GM21515 (cell line): ENCODE results near the gene TYW3.

Experiments used
- ATAC-seq: cut with Tn5 transposase; IDR thresholded peaks from one replicate; pipeline ENCODE4 v1.9.1; 2021; ENCODE audit not compliant: unreplicated experiment

The TYW3 gene, protein sequence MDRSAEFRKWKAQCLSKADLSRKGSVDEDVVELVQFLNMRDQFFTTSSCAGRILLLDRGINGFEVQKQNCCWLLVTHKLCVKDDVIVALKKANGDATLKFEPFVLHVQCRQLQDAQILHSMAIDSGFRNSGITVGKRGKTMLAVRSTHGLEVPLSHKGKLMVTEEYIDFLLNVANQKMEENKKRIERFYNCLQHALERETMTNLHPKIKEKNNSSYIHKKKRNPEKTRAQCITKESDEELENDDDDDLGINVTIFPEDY

DNA sequence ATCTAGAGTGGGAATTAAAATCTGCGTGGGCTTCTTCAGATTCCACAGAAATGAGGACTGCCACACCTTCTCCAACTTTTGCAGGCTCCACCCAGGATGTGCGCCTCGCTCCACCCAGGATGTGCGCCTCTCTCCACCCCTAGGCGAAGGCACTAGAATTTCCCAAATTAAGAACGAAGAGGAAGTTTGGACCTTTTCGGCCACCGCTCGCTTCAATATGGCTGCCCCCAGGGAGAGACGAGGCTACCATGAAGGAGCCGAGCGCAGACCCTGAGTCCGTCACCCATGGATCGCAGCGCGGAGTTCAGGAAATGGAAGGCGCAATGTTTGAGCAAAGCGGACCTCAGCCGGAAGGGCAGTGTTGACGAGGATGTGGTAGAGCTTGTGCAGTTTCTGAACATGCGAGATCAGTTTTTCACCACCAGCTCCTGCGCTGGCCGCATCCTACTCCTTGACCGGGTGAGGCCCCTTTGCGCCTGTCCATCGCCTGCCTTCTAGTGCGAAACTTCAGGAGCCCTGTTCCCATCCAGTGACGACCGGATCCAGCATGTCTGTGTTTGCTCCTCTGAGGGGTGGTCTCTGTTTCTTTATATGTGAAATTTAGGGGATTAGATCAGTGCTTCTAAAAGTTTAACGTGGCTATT, at the start of gene TYW3, which contains the start of gene CRYZ:
TYW3 (plus strand) TSS at position 193 of the 644 bp plus-strand sequence; CDS start at position 286, 93 bp downstream.
CRYZ (minus strand) TSS at position 91 of the 644 bp plus-strand sequence. CDS start 8,229 bp downstream, outside the sequence.
- peak; percentile 77 for ATAC-seq

DNA sequence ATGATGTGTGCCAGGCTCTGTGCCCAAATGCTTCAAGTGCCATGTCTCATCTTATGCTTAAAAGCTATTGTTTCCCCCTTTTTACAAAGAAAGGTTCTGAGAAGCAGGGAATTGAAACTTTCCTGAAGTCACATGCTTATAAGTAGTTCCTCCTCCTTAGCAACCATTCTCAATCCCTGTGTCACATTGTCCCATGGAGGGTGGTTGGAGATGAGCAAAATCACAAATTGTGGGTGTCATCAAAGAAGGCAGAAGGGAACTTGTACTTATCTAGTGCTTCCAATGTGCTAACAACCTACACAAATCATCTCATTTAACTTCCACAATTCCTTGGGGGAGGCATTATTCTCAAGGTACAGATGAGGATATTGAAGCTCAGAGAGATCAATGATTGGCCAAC, 49.3 kb upstream of the TYW3 start:
- no peak for ATAC-seq

DNA sequence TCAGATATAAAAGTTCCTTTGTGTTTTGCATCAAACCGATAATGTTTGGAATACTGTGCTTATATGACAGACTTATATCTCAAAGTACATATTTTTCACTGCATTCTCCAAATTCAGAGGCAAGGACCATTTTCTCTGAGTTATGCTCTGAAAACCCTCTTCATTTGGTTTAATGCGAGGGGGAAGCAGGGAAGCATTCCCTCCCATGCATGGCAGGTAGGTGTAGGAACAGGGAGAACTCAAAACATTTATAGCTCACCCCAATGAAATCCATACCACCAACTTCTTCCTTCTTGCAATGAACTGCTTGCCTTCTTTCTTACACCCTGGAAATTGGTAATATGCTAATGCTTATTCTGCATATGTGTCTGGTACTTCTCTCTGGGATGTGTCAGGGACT, 48.7 kb upstream of the TYW3 start:
- no peak for ATAC-seq

DNA sequence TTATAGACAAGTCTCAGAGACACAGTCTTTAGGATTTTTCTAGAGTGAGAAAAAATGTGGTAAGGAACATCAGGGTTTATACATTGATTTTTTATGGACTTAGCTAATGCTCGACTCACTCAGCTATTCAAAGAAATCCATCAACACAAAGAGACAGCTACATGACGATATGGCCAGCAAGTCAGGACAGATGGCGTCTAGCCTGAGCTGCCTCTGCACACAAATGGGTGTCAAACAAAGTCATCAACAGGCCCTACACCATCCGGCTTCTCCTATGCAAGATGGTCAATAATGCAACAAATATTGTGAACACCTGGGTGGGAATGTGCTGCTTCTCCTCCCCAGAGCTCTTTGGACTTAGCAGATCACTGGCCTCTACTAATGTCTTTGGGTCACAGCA, 46.0 kb upstream of the TYW3 start:
- ATAC-seq: no peak

DNA sequence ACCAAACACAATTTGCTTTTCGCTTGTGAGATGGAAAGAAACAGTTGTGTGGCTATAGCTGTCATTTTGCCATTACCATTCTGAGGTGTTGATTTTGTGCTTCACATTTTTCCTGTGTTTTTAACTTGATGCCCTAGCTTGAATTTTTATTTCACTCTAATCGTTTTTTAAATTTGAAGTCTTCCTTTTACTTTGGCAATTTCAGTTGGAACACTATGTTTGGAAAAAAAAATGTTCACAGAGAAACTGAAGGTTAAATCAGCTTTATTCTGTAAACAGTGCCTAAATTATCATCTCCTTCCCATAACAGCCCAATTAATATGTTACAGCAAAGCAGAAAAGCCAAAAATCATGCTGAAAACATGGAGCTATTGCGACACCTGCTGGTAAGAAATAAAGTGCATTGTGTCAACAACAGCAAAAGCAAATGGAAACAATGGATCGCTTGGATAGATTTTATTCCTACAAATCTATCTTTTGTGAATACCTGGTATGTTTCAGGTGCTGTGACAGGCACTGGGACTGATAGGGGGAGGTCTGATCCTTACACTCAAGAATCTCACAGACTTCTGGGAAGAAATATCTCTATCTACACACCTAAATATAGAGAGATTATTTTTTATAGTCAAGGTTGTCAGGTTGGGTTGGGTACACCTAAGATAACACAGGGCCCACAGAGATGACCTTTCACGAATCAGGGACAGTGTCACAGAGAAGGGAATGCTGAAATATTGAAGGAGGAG, 43.2 kb upstream of the TYW3 start:
- ATAC-seq: no peak

DNA sequence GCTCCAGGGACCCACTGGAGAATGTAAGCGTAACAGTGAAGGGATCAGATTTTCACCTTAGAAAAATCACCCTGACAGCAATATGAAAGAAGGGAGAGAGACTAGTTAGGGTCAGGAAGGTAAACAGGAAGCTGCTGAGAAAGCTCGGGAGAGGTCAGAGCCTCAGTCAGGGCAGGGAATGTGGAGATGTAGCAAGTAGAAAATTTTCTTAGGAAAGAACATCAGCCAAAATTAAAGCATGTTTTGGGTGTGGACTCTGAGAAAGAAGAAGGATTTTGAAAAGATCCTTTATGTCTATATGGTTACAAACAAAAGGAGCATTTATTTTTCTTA, 42.6 kb upstream of the TYW3 start:
- no peak for ATAC-seq

DNA sequence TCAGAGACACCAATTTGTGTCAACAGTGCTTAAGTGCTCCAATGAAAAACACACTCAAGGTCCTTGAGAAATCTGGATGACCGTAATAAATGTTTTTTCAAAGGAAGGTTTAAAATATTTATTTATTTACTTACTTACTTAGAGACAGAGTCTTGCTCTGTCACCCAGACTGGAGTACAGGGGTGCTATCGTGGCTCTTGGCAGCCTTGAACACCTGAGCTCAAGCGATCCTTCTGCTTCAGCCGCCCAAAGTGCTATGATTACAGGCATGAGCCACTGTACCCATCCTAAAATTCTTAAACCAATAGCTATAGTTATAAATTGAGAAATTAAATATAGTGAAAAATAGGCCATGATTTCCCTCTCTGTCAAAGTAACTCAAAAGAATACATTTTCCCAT, 42.0 kb upstream of the TYW3 start:
- ATAC-seq: no peak

DNA sequence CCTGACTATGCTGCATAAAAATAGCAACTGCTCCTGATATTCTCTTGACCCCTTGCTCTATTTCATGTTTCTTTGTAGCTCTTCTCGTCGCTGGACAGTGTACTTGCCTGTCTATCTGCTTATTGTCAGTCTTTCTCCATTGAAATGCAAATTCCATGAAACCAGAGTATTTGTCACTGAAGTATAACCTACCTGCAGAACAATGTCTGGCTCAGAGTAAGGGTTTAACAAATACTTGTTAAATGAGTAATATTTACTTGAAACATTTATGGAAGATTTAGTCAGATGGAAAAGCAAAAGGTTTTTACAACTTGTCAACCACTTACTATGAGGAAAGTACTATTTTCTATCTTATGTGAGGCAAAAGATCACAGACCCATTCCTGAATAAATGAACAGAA, 39.5 kb upstream of the TYW3 start:
- no peak for ATAC-seq

DNA sequence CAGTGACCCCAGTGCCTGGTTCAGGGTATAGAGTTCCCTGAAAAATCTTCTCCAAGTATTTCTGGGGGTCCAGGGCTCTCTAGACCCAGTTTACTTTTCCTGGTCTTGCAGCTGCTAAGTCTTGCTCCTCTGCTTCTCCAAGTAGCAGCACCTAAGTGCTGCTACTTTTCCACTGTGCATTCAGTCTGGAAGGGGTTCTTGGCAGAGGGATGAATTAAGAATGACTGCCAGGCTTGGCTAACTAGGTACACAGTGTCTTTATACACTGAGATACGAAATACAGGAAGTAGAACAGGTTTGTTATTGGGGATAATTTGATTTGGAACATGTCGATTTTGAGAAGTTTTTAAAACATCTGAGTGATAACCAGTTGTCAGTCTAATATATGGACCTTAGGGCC, 35.1 kb upstream of the TYW3 start:
- no peak for ATAC-seq

DNA sequence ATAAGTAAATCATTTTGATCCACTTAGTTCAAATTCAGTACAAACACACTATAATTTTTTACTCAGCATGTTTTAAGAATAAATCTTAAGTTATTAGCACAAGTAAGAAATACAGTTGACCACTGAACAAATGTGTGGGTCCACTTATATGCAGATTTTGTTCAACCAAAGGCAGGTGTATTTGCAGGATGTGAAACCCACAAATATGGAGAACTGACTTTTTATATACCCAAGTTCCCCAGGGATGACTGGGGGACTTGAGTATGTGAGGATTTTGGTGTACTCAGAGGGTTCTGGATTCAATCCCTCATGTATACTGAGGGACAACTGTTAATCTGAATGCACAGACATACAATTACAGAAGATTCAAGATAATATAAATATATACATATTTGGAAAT, 33.6 kb upstream of the TYW3 start:
- ATAC-seq: peak; percentile 53

DNA sequence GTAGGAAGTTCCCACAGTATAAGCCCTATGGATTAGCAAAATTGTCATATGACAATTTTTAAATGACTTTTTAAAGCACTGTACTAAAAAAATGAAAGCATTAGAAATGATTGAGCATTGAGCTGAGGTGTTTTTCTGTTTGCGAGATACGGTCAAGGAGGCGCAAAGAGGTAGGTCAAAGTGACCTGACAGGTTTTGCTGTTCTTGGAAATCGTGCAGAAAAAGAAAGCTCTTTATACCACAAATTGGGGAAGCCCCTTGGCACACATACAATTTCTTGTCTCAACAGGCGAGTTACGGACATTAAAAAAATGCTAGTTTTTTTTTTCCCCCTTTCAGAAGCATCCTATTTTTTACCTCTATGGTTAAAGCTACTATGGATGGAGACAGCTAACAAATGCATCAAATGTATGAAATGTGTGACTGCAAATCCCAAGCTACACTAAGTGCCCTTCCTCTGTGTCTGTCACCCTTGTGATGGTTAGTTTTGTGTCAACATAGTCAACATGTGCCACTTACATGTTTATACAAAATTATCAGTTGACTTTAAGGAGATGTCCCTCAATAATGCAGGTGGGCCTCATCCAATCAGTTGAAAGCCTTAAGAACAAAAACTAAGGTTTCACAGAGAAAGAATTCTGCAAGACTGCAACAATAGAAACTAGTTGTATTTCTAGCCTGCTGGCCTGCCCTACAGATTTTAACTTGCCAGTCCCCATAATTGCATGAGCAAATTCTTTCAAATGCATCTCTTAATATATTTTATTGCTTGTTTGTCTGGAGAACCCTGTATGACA, 29.4 kb upstream of the TYW3 start:
- no peak for ATAC-seq

DNA sequence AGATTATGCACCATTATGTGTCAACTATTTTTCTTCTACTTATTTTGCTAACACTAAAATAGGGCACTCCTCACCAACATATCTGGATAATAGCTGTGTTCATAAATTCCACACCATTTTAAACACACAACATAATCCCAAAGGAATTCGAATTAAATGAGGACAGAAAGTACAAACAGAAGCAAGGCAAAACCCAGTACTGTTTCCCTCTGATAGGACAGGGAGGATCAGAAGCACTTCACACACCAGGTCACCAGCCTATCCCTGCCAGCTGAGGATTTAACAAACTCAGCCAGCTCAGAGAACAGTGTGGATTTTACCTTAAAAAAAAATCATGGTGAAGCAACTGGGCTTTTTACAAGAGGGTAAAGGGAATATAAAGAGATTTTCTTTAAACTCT, 20.1 kb upstream of the TYW3 start:
- ATAC-seq: no peak

DNA sequence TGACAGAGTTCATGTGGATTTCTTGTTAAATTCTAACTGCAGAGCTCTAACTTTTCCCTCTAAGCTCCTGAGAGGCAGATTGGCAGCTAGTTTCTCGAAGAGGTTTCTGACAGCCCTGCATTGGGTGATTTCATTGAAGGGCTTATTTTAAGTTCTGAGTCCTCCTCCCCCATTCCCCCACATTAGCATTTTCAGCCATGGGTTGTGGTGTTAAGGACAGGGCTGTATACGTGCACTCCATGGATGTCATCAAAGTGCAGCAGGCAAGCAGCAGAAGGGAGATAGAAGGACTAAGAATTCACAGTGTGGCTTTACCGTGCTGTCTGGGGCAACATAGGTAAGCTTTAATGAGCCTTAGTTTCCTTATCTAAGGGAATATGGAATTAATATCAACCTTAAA, 19.1 kb upstream of the TYW3 start:
- ATAC-seq: no peak

DNA sequence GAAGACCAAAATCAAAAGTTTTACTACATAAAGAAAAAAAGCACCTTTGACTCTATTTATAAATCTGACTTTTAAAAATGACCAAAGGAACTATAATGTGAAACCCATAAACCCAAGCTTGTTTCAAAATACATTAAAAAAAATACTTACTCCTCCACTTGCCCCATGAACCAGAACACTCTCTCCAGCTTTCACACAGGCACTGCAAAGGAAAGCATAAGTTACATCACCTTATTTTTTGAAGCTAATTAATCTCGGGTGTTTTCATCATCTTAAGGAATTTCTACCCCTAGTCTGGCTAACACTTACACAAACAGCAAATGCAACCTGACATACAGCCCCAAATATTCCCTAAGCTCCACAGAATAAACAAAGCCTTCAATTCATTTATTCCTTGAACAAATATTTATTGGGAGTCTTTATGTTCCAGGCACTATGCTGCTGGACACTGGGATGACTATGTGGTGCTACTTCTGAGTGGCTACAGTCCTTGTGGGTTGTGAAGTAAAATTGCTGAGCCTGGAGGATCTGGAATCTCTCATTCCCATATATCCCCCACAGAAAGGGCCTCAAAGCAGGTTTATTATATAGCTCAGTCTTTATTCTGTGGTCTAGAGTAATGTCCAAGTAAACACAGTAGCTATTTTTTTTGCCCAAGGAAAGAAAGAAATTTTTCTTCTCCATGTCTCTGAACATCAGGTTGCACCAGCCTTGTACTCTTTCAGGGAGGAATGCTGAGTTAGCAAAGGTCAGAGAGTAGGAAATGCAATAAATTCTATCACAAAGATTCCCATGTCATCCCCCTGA, 18.3 kb upstream of the TYW3 start:
- ATAC-seq: peak; percentile 55

DNA sequence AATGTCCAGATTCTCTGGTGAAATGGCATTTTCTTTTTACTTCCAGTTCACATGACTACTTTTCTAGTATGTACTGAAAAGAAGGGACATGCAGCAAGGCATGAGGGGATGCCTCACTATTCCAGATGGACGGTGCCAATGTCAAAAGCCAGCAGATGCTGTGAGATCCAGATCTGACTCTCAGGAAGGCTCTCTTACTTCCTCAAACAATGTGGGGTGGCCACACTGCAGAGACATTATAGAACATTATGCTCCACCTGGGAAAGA, 17.8 kb upstream of the TYW3 start:
- ATAC-seq: no peak

DNA sequence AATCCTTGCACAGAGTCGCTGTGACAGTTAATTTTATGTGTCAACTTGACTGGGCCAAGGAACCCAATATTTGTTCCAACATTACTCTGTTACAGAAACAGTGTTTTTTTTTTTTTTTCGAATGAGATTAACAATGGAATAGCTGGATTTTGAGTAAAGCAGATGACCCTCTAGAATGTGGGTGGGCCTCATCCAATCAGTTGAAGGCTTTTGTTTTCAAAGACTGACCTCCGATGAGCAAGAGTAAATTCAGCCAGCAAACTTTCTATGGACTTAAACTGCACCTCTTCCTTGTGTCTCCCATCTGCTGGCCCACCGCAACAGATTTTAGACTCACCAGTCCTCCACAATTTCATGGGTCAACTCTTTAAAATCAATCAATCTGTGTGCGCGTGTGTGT, 17.1 kb upstream of the TYW3 start:
- ATAC-seq: no peak

DNA sequence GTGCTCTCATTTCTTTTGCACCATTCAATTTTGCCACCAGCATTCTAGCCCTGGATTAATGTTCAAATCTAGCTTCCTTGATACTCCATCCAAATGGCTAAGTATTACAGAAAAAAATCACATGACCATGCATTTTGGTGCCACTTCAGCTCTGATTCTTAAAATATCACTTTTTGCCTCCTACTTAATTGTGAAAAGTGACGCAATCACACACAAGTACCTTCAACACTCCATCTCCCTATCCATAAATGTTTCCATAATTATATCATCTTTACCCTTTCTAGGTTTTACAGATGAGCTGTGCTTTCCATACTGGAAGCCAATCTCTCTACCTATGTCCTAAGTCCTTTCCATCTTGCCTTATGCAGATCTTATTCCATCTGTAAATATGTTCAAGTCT, 16.1 kb upstream of the TYW3 start:
- ATAC-seq: no peak

DNA sequence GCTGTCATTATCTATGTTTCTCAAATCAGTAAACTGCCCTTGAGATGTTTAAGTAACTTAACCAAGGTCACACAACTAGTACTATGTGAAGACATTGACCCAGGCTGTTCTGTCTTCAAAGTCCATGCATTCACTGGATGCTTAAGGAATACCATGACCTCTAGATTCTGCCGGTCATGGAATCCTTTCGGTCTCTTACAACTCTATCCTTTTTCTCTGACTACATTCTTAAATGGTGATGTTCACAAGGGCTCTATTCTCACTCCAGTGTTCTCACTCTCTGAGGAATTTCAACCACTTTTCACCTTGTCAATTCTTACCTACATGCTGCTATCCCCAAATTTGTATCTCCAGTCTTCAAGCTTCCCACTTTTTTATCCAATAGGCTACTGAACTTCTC, 15.3 kb upstream of the TYW3 start:
- no peak for ATAC-seq

DNA sequence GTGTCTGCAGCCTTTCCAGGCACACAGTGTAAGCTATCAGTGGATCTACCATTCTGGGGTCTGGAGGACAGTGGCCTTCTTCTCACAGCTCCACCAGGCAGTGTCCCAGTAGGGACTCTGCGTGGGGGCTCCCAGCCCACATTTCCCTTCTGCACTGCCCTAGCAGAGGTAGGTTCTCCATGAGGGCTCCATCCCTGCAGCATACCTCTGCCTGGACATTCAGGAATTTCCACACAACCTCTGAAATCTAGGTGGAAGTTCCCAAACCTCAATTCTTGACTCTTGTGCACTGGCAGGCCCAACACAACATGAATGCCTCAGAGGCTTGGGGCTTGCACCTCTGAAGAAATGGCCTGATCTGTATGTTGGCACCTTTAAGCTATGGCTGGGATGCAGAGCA, 6.9 kb upstream of the TYW3 start:
- no peak for ATAC-seq

DNA sequence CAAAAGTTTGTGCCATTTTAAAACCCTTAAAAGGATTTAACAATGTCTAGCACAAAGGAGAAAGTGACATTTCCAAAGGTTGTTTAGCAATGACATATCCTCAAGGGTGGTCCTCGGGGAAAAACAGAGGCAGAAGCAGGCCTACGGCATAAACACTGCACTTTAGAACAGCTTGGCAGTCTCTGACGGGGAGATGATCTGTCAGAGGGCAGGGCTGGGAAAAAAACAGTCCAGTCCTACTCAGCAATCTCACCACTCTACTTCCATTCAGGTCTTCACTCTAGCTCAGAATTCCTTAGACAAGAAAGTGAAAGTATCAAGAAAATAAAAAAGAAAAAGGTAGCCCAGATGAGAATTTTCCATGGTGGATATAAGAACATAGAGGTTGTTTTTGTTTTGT, 4.2 kb upstream of the TYW3 start:
- ATAC-seq: no peak
